ENCODE measurements around the gene PCDH7.

- TF ChIP-seq CTCF (IDR thresholded peaks at IDR 0.05; ENCODE audit: insufficient read depth, low read length) (no peak), SPI1 (IDR thresholded peaks at IDR 0.05; ENCODE audit: borderline replicate concordance, low read depth) (no peak), POLR2AphosphoS5 (IDR thresholded peaks at IDR 0.05; ENCODE audit: low read depth) (no peak), REST (IDR thresholded peaks at IDR 0.05; ENCODE audit: insufficient replicate concordance, low read depth) (no peak)
These were observed 6.0 kb downstream of the PCDH7 start for GRCh38 chr4:30726090-30726675.

All from HL-60 (cell line).